HL-60 (cell line): Measurements from ENCODE around the gene KLHL3.

Experiments used
- DNase-seq, 2 experiments: peaks; one replicate each; pipeline ENCODE4 v3.0.0-alpha.2; 2010 to 2020; ENCODE audit warnings: low read depth in 1 of 2, low spot score in 1 of 2
- H3K27ac ChIP-seq: fragments of 250-450 bp; sonication (Bioruptor Pico); replicated peaks from 2 replicates; pipeline ENCODE4 v1.5.1; 2020; ENCODE audit warnings: mild to moderate bottlenecking, moderate library complexity
- H3K27me3 ChIP-seq: fragments of 250-450 bp; sonication (Bioruptor Pico); 2 replicates; pipeline ENCODE4 v1.5.1; 2021; ENCODE audit warnings: mild to moderate bottlenecking, moderate library complexity; ENCODE audit not compliant: insufficient read depth, poor library complexity, severe bottlenecking
- H3K4me3 ChIP-seq: replicated peaks from 2 replicates; pipeline ENCODE4 v1.5.1; 2011; ENCODE audit warnings: mild to moderate bottlenecking, control low read depth, low read length; ENCODE audit not compliant: insufficient read depth
- GABPA ChIP-seq: IDR thresholded peaks from 2 replicates; pipeline ENCODE4 v1.6.1; 2012; ENCODE audit warnings: low read depth
- POLR2AphosphoS5 ChIP-seq: IDR thresholded peaks from 2 replicates; pipeline ENCODE4 v1.6.1; 2012; ENCODE audit warnings: low read depth
- SPI1 ChIP-seq: IDR thresholded peaks from 2 replicates; pipeline ENCODE4 v1.6.1; 2012; ENCODE audit warnings: low read depth, mild to moderate bottlenecking, borderline replicate concordance
- TF ChIP-seq, protein P1 (sequence below): IDR thresholded peaks from 2 replicates; pipeline ENCODE4 v1.6.1; 2012; ENCODE audit warnings: low read depth; ENCODE audit not compliant: insufficient replicate concordance
- TF ChIP-seq, protein P2 (sequence below): IDR thresholded peaks from one replicate; pipeline ENCODE4 v1.5.1; 2011; ENCODE audit warnings: low read length, control low read depth, inconsistent platforms; ENCODE audit not compliant: insufficient read depth

Gene KLHL3

DNA sequence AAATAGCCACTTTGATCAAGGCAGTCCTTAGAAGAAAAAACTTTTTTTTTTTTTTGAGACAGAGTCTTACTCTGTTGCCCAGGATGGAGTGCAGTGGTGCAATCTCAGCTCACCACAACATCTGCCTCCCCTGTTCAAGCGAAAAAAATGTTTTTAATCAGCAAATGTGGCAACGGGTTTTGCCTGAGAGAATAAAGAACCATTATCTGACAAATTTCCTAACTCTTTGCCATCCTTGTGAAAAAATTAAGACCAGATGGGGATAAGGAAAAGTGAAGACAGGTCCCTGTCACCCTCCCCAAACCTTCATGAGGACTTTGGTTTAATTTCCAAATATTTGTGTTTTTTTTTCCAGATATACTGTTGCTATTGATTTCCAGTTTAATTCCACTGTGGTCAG lies 129.5 kb downstream of the KLHL3 start:
- H3K4me3 ChIP-seq: no peak overlapping the region
- no peak for DNase-seq
- no peaks in the 10 kb centered on the region for H3K27me3 ChIP-seq
- H3K27ac ChIP-seq: no peak overlapping the region
- TF ChIP-seq, protein P1, sequence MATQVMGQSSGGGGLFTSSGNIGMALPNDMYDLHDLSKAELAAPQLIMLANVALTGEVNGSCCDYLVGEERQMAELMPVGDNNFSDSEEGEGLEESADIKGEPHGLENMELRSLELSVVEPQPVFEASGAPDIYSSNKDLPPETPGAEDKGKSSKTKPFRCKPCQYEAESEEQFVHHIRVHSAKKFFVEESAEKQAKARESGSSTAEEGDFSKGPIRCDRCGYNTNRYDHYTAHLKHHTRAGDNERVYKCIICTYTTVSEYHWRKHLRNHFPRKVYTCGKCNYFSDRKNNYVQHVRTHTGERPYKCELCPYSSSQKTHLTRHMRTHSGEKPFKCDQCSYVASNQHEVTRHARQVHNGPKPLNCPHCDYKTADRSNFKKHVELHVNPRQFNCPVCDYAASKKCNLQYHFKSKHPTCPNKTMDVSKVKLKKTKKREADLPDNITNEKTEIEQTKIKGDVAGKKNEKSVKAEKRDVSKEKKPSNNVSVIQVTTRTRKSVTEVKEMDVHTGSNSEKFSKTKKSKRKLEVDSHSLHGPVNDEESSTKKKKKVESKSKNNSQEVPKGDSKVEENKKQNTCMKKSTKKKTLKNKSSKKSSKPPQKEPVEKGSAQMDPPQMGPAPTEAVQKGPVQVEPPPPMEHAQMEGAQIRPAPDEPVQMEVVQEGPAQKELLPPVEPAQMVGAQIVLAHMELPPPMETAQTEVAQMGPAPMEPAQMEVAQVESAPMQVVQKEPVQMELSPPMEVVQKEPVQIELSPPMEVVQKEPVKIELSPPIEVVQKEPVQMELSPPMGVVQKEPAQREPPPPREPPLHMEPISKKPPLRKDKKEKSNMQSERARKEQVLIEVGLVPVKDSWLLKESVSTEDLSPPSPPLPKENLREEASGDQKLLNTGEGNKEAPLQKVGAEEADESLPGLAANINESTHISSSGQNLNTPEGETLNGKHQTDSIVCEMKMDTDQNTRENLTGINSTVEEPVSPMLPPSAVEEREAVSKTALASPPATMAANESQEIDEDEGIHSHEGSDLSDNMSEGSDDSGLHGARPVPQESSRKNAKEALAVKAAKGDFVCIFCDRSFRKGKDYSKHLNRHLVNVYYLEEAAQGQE: no peak
- TF ChIP-seq SPI1 (no peak), POLR2AphosphoS5 (no peak), GABPA (no peak)
- TF ChIP-seq, protein P2, sequence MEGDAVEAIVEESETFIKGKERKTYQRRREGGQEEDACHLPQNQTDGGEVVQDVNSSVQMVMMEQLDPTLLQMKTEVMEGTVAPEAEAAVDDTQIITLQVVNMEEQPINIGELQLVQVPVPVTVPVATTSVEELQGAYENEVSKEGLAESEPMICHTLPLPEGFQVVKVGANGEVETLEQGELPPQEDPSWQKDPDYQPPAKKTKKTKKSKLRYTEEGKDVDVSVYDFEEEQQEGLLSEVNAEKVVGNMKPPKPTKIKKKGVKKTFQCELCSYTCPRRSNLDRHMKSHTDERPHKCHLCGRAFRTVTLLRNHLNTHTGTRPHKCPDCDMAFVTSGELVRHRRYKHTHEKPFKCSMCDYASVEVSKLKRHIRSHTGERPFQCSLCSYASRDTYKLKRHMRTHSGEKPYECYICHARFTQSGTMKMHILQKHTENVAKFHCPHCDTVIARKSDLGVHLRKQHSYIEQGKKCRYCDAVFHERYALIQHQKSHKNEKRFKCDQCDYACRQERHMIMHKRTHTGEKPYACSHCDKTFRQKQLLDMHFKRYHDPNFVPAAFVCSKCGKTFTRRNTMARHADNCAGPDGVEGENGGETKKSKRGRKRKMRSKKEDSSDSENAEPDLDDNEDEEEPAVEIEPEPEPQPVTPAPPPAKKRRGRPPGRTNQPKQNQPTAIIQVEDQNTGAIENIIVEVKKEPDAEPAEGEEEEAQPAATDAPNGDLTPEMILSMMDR: no peak

DNA sequence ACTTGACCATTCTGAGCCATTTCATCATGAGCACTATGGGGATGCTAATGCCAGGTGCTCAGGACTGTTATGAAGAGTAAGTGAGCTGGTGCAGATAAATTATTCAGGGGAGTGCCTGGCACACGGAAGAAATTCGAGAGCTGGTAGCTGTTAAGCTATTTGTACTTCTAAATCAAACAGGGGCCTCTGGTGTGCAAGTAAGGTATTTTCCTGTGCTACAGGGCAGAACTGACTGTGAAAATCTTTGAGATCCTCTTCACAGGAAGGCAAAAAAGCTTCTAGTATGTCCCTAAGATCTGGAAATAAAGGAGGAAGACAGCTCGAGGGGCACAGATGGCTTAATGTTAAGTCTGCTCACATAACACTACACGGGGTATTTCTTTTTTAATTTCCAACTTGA lies 130.5 kb downstream of the KLHL3 start:
- no peaks in the 10 kb centered on the region for H3K27me3 ChIP-seq
- TF ChIP-seq SPI1 (no peak), POLR2AphosphoS5 (no peak), GABPA (no peak)
- TF ChIP-seq, protein P1: no peak
- TF ChIP-seq, protein P2: no peak
- no peak for DNase-seq
- H3K4me3 ChIP-seq: no peak overlapping the region
- no peak overlapping the region for H3K27ac ChIP-seq

DNA sequence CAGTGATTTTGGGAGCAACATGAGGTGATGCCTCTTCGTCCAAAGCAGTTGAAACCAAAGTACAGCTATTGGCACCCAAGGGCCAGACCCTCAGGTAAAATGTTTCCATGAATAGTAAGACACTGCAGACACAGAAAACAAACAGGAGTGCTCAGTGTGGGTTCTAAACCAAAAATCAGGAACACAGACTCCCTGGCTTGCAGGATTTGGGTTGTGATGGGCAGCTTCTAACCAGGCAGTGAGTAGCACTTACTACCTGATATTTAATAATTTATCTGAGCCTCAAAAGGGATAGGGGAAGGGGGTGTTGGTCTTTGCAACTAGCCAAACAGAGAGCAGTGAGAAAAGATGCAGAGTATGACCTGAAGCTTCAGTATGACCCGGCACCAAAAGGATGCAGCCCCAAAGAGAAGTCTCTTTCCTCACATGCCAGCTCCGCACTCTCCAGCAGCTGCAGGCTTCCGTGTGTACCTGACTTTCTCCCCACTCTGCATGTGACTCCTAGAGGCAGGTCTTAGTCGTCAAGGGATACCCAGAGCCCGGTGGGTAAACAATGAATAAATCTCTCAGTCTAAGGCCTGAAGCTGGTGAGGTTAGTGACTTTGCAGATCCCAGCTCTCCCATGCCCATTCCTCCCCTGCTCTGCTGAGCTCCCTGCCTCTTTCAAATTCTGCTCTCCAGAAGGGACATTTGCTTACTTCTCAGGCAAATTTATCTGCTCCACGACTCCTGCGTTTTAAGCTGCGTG lies 131.4 kb downstream of the KLHL3 start:
- no peak overlapping the region for H3K4me3 ChIP-seq
- DNase-seq: no peak
- H3K27ac ChIP-seq: no peak overlapping the region
- H3K27me3 ChIP-seq: no peaks in the 10 kb centered on the region
- TF ChIP-seq, protein P2: no peak
- no peak for TF ChIP-seq POLR2AphosphoS5
- TF ChIP-seq GABPA: no peak
- no peak for TF ChIP-seq SPI1
- TF ChIP-seq, protein P1: no peak
